Cardiac muscle cell (in vitro differentiated cells and primary cell): ENCODE data around the gene C10orf67. TPM values are rescaled to one million over a fixed set of nuclear protein-coding genes. Genes with fewer than 3 reads are reported as not detected.

Experiments used
- DNase-seq, 2 donors: peaks; one replicate each; pipeline versions ENCODE4 v3.0.0 to v3.0.0-alpha.2; 2010 to 2017; ENCODE audit warnings: low read depth in 1 of 2, low spot score in 1 of 2
- H3K27ac ChIP-seq: fragments of 200-600 bp; sonication (generic); 2 replicates; pipeline ENCODE4 v1.5.1; 2016
- H3K27me3 ChIP-seq: fragments of 200-600 bp; sonication (generic); 2 replicates; pipeline ENCODE4 v1.6.0; 2016; ENCODE audit warnings: control low read depth
- H3K36me3 ChIP-seq: fragments of 200-600 bp; sonication (generic); 2 replicates; pipeline ENCODE4 v1.5.1; 2016; ENCODE audit warnings: control low read depth
- H3K4me1 ChIP-seq: fragments of 200-600 bp; sonication (generic); 2 replicates; pipeline ENCODE4 v1.8.1; 2017; ENCODE audit warnings: low read depth, mild to moderate bottlenecking, mixed run types
- H3K4me3 ChIP-seq: fragments of 200-600 bp; sonication (generic); 2 replicates; pipeline ENCODE4 v1.5.1; 2016; ENCODE audit warnings: mild to moderate bottlenecking
- H3K9me3 ChIP-seq: fragments of 200-600 bp; sonication (generic); 2 replicates; pipeline ENCODE4 v1.5.1; 2017; ENCODE audit warnings: low read depth, mild to moderate bottlenecking, control low read depth
- CTCF ChIP-seq: IDR thresholded peaks from 2 replicates; pipeline ENCODE4 v1.5.1; 2012; ENCODE audit warnings: low read depth, mild to moderate bottlenecking, low read length
- polyA plus RNA-seq: library from polyadenylated mRNA; unstranded; fragments of >200 nt; fragmentation: Nextera tagmentation; extraction: Ambion mirVana; gene quantifications from 2 replicates; pipeline ENCODE4 v1.2.1, GENCODE V29; 2016
- total RNA-seq: library from RNA; depleted of rRNA; stranded (reverse); fragments of >200 nt; gene quantifications from 2 replicates; pipeline ENCODE4 v1.2.3, GENCODE V29; 2016

C10orf67 gene
- total and polyA plus RNA-seq, 2 experiments from 2014 or later: 0.16 to 0.33 TPM

- H3K4me1 ChIP-seq: no peaks in the 10 kb centered on the region
- H3K4me3 ChIP-seq: no peak overlapping the region
- peaks cover 100% of the 10 kb centered on the region for H3K27me3 ChIP-seq
- no peak for DNase-seq
- no peak overlapping the region for H3K27ac ChIP-seq
- no peaks in the 10 kb centered on the region for H3K9me3 ChIP-seq
- no peak for TF ChIP-seq CTCF
- no peaks in the 10 kb centered on the region for H3K36me3 ChIP-seq
These were observed 158.4 kb downstream of the C10orf67 start for GRCh38 chr10:23186178-23186577.

- peaks cover 100% of the 10 kb centered on the region for H3K27me3 ChIP-seq
- H3K4me3 ChIP-seq: no peak overlapping the region
These were observed 169.6 kb downstream of the C10orf67 start for GRCh38 chr10:23174977-23175512.

GRCh38 chr10:23174074-23174976 lies 170.3 kb downstream of the C10orf67 start:
- no peak for DNase-seq
- TF ChIP-seq CTCF: no peak
- peak overlapping the region; percentile 21 for H3K4me3 ChIP-seq

More at GRCh38 chr10:23174977-23175512, 169.6 kb downstream of the C10orf67 start:
- Histone ChIP-seq H3K4me1 (peaks cover 7% of the 10 kb centered on the region), H3K9me3 (no peaks in the 10 kb centered on the region), H3K36me3 (no peaks in the 10 kb centered on the region), H3K27ac (no peak overlapping the region)
- no peak for DNase-seq
- no peak for TF ChIP-seq CTCF

GRCh38 chr10:23173214-23174073 lies 171.2 kb downstream of the C10orf67 start:
- Histone ChIP-seq H3K4me3 (peak overlapping the region; percentile 21), H3K36me3 (no peaks in the 10 kb centered on the region), H3K4me1 (peaks cover 7% of the 10 kb centered on the region), H3K27ac (no peak overlapping the region), H3K9me3 (no peaks in the 10 kb centered on the region), H3K27me3 (peaks cover 100% of the 10 kb centered on the region)
- DNase-seq: peak in 1 of 2 donors; percentile 56
- no peak for TF ChIP-seq CTCF

More at GRCh38 chr10:23174074-23174976, 170.3 kb downstream of the C10orf67 start:
- no peaks in the 10 kb centered on the region for H3K36me3 ChIP-seq
- H3K9me3 ChIP-seq: no peaks in the 10 kb centered on the region
- peaks cover 7% of the 10 kb centered on the region for H3K4me1 ChIP-seq
- H3K27me3 ChIP-seq: peaks cover 100% of the 10 kb centered on the region
- no peak overlapping the region for H3K27ac ChIP-seq

GRCh38 chr10:23172429-23173213 lies 172.0 kb downstream of the C10orf67 start:
- Histone ChIP-seq H3K4me1 (peaks cover 7% of the 10 kb centered on the region), H3K36me3 (no peaks in the 10 kb centered on the region), H3K9me3 (no peaks in the 10 kb centered on the region), H3K27me3 (peaks cover 100% of the 10 kb centered on the region), H3K27ac (no peak overlapping the region), H3K4me3 (peak overlapping the region; percentile 21)
- DNase-seq: no peak
- TF ChIP-seq CTCF: no peak
